Measurements from ENCODE around the gene LIMK2.

- TF ChIP-seq CTCF (IDR thresholded peaks at IDR 0.05) (no peak), POLR2A (IDR thresholded peaks at IDR 0.05) (no peak)
Measured at GRCh38 chr22:31248138-31248745, 36.1 kb downstream of the LIMK2 start.
